Glutamatergic neuron (in vitro differentiated cells): ENCODE data around the gene SEC16A. TPM values are rescaled to one million over a fixed set of nuclear protein-coding genes. Genes with fewer than 3 reads are reported as not detected.

Experiments
- DNase-seq: peaks from one replicate; pipeline ENCODE4 v3.0.0; 2022
- H3K27ac Mint-ChIP-seq: one replicate; pipeline ENCODE4 v1.8.0; 2020; ENCODE audit warnings: mild to moderate bottlenecking, mixed read lengths, inconsistent platforms; ENCODE audit not compliant: unreplicated experiment
- H3K27me3 Mint-ChIP-seq: one replicate; pipeline ENCODE4 v1.8.0; 2020; ENCODE audit warnings: mild to moderate bottlenecking, moderate library complexity, mixed read lengths, inconsistent platforms; ENCODE audit not compliant: unreplicated experiment
- H3K36me3 Mint-ChIP-seq: one replicate; pipeline ENCODE4 v1.8.0; 2020; ENCODE audit warnings: mild to moderate bottlenecking, mixed read lengths, inconsistent platforms; ENCODE audit not compliant: unreplicated experiment
- H3K4me1 Mint-ChIP-seq: one replicate; pipeline ENCODE4 v1.8.0; 2020; ENCODE audit warnings: mild to moderate bottlenecking, low read depth, mixed read lengths, inconsistent platforms; ENCODE audit not compliant: unreplicated experiment
- H3K4me3 Mint-ChIP-seq: one replicate; pipeline ENCODE4 v1.8.0; 2020; ENCODE audit warnings: mild to moderate bottlenecking, mixed read lengths, inconsistent platforms; ENCODE audit not compliant: unreplicated experiment
- H3K9me3 Mint-ChIP-seq: one replicate; pipeline ENCODE4 v1.8.0; 2020; ENCODE audit warnings: mild to moderate bottlenecking, moderate library complexity, mixed read lengths, inconsistent platforms; ENCODE audit not compliant: unreplicated experiment
- CTCF ChIP-seq: fragments of 200-600 bp; sonication (generic); IDR thresholded peaks from one replicate; pipeline ENCODE4 v1.5.0; 2021; ENCODE audit not compliant: partially characterized antibody, unreplicated experiment
- microRNA-seq: library from miRNA; unstranded; fragments of <30 nt; microRNA quantifications from one replicate; pipeline ENCODE4, GENCODE V29; 2020; ENCODE audit not compliant: unreplicated experiment
- total RNA-seq: library from RNA; stranded (reverse); fragmentation: NEBNext Ultra II Directional; extraction: Animal tissue kit (Norgen Biotek cat#: 25700); gene quantifications from one replicate; pipeline ENCODE4 v1.2.1, GENCODE V29; 2021; ENCODE audit not compliant: unreplicated experiment

SEC16A gene
- total RNA-seq, 1 donor from 2014 or later = 74.3 TPM

- Mint-ChIP-seq H3K4me3 (no peak overlapping the region), H3K27ac (no peak overlapping the region), H3K36me3 (no peaks in the 10 kb centered on the region), H3K4me1 (no peaks in the 10 kb centered on the region), H3K27me3 (peaks cover 1% of the 10 kb centered on the region), H3K9me3 (peaks cover 5% of the 10 kb centered on the region)
- no peak for TF ChIP-seq CTCF
- DNase-seq = no peak
These were observed 90.9 kb downstream of the SEC16A start for GRCh38 chr9:136391737-136392537.

Small RNA genes within 50 kb of the gene (microRNA-seq; reads per million reads assigned to microRNA genes)
- 0.96 reads per million for gene MIR4673

Other genes with a start within 250 kb of the SEC16A start
- gene QSOX2, start 237.2 kb downstream of the SEC16A start, total RNA-seq = 21.2 TPM
- gene CCDC187, start 178.9 kb downstream of the SEC16A start, total RNA-seq = 15.8 TPM
- gene GPSM1, start 155.5 kb downstream of the SEC16A start, total RNA-seq = 140 TPM
- 16.5 TPM for gene DNLZ, start 119.3 kb downstream of the SEC16A start, total RNA-seq
- 4.1 TPM for gene CARD9, start 109.4 kb downstream of the SEC16A start, total RNA-seq
- 22.9 TPM for gene SNAPC4, start 82.9 kb downstream of the SEC16A start, total RNA-seq
- 61.2 TPM for gene ENTR1, start 72.4 kb downstream of the SEC16A start, total RNA-seq
- gene PMPCA, start 72.4 kb downstream of the SEC16A start, total RNA-seq = 69.0 TPM
- 35.2 TPM for gene INPP5E, start 43.2 kb downstream of the SEC16A start, total RNA-seq
- 64.2 TPM for gene NOTCH1, start 63.0 kb upstream of the SEC16A start, total RNA-seq
- 8.1 TPM for gene EGFL7, start 179.9 kb upstream of the SEC16A start, total RNA-seq
- gene AGPAT2, start 204.4 kb upstream of the SEC16A start, total RNA-seq = 72.8 TPM
- gene DIPK1B, start 229.5 kb upstream of the SEC16A start, total RNA-seq = 71.3 TPM